ENCODE data around the gene KLHL17. TPM values are rescaled to one million over a fixed set of nuclear protein-coding genes. Genes with fewer than 3 reads are reported as not detected.

The KLHL17 gene
- total RNA-seq, 1 experiment from 2014 or later = 66.9 TPM

DNA sequence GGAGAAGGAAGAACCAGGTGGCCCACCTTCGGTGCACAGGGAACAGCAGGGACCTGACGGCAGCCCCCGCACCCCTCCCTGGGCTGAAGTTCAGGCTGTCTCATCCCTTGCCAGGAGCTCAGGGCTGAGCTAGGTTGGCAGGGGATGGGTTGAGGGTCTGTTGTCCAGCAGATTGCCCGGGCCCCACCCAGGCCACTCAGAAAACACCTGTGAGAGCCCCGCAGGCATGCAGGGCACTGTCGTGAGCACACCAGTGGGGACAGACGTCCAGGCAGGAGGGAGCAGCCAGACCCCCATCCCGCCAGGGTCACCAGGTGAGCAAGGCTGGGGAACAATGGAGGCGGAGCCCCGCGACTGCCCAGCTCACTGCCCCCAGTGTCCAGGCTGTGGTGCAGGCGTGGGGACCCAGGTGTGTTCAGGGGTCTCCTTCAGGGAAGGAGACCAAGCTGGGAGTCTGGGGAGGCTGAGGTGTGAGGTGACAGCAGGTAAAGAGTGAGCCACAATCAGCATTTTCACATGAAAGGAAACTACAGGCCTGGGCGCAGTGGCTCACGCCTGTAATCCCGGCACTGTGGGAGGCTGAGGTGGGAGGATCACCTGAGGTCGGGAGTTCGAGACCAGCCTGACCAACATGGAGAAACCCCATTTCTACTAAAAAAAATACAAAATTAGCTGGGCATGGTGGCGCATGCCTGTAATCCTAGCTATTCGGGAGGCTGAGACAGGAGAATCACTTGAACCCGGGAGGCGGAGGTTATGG is 46.1 kb upstream of the KLHL17 start (continued):
- no peak for TF ChIP-seq GTF2I (CRISPR knock-in tag; conservative IDR thresholded peaks at IDR 0.05)
- TF ChIP-seq, protein P1, sequence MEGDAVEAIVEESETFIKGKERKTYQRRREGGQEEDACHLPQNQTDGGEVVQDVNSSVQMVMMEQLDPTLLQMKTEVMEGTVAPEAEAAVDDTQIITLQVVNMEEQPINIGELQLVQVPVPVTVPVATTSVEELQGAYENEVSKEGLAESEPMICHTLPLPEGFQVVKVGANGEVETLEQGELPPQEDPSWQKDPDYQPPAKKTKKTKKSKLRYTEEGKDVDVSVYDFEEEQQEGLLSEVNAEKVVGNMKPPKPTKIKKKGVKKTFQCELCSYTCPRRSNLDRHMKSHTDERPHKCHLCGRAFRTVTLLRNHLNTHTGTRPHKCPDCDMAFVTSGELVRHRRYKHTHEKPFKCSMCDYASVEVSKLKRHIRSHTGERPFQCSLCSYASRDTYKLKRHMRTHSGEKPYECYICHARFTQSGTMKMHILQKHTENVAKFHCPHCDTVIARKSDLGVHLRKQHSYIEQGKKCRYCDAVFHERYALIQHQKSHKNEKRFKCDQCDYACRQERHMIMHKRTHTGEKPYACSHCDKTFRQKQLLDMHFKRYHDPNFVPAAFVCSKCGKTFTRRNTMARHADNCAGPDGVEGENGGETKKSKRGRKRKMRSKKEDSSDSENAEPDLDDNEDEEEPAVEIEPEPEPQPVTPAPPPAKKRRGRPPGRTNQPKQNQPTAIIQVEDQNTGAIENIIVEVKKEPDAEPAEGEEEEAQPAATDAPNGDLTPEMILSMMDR (IDR thresholded peaks at IDR 0.05) = no peak
- TF ChIP-seq, protein P2, sequence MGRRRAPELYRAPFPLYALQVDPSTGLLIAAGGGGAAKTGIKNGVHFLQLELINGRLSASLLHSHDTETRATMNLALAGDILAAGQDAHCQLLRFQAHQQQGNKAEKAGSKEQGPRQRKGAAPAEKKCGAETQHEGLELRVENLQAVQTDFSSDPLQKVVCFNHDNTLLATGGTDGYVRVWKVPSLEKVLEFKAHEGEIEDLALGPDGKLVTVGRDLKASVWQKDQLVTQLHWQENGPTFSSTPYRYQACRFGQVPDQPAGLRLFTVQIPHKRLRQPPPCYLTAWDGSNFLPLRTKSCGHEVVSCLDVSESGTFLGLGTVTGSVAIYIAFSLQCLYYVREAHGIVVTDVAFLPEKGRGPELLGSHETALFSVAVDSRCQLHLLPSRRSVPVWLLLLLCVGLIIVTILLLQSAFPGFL (CRISPR knock-in tag; IDR thresholded peaks at IDR 0.05; ENCODE audit: borderline replicate concordance) = no peak
- TF ChIP-seq, protein P3, sequence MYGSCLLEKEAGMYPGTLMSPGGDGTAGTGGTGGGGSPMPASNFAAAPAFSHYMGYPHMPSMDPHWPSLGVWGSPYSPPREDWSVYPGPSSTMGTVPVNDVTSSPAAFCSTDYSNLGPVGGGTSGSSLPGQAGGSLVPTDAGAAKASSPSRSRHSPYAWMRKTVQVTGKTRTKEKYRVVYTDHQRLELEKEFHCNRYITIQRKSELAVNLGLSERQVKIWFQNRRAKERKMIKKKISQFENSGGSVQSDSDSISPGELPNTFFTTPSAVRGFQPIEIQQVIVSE (CRISPR knock-in tag; IDR thresholded peaks at IDR 0.05; ENCODE audit: borderline replicate concordance) = no peak
- no peak for TF ChIP-seq NFE2L1 (CRISPR knock-in tag; IDR thresholded peaks at IDR 0.05)

DNA sequence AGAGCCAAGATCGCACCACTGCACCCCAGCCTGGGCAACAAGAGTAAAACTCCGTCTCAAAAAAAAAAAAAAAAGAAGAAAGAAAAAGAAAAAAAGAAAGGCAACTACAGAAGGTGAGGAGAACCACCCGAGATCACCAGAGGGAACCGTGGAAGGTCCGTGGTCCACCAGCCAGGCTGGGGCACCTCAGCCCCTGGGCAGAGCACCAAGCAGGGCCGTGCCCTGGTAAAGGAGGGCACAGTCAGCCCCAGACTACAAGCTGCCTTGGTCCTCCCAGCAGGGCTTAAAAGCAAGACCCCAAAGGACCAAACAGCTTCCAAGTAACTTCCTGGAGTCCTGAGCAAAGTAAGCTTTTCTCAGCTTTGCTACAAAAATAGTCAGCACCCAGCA is 45.5 kb upstream of the KLHL17 start:
- Mint-ChIP-seq H3K9me3 (no peaks in the 10 kb centered on the region), H3K36me3 (no peaks in the 10 kb centered on the region), H3K4me1 (no peaks in the 10 kb centered on the region), H3K27me3 (ENCODE audit: low read depth) (peaks cover 75% of the 10 kb centered on the region), H3K27ac (no peak overlapping the region), H3K4me3 (no peak overlapping the region)
- no peak for ATAC-seq
- ChIA-PET CTCF (interaction anchor here (1.3 kb wide), 1 partner anchor 10 kb away, joined by 3 read pairs; no protein-coding TSS in a partner anchor), POLR2A (interaction anchor here (0.7 kb wide), 1 partner anchor 28 kb away, joined by 3 read pairs; no protein-coding TSS in a partner anchor)
- TF ChIP-seq, protein P4, sequence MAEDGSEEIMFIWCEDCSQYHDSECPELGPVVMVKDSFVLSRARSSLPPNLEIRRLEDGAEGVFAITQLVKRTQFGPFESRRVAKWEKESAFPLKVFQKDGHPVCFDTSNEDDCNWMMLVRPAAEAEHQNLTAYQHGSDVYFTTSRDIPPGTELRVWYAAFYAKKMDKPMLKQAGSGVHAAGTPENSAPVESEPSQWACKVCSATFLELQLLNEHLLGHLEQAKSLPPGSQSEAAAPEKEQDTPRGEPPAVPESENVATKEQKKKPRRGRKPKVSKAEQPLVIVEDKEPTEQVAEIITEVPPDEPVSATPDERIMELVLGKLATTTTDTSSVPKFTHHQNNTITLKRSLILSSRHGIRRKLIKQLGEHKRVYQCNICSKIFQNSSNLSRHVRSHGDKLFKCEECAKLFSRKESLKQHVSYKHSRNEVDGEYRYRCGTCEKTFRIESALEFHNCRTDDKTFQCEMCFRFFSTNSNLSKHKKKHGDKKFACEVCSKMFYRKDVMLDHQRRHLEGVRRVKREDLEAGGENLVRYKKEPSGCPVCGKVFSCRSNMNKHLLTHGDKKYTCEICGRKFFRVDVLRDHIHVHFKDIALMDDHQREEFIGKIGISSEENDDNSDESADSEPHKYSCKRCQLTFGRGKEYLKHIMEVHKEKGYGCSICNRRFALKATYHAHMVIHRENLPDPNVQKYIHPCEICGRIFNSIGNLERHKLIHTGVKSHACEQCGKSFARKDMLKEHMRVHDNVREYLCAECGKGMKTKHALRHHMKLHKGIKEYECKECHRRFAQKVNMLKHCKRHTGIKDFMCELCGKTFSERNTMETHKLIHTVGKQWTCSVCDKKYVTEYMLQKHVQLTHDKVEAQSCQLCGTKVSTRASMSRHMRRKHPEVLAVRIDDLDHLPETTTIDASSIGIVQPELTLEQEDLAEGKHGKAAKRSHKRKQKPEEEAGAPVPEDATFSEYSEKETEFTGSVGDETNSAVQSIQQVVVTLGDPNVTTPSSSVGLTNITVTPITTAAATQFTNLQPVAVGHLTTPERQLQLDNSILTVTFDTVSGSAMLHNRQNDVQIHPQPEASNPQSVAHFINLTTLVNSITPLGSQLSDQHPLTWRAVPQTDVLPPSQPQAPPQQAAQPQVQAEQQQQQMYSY (CRISPR knock-in tag; IDR thresholded peaks at IDR 0.05) = no peak
- TF ChIP-seq, protein P5, sequence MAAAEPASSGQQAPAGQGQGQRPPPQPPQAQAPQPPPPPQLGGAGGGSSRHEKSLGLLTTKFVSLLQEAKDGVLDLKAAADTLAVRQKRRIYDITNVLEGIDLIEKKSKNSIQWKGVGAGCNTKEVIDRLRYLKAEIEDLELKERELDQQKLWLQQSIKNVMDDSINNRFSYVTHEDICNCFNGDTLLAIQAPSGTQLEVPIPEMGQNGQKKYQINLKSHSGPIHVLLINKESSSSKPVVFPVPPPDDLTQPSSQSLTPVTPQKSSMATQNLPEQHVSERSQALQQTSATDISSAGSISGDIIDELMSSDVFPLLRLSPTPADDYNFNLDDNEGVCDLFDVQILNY (CRISPR knock-in tag; IDR thresholded peaks at IDR 0.05) = no peak
- no peak for TF ChIP-seq JUN (CRISPR knock-in tag; IDR thresholded peaks at IDR 0.05)
- TF ChIP-seq ZNF219 (CRISPR knock-in tag; IDR thresholded peaks at IDR 0.05; ENCODE audit: borderline replicate concordance) = no peak
- TF ChIP-seq, protein P6, sequence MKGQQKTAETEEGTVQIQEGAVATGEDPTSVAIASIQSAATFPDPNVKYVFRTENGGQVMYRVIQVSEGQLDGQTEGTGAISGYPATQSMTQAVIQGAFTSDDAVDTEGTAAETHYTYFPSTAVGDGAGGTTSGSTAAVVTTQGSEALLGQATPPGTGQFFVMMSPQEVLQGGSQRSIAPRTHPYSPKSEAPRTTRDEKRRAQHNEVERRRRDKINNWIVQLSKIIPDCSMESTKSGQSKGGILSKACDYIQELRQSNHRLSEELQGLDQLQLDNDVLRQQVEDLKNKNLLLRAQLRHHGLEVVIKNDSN (CRISPR knock-in tag; IDR thresholded peaks at IDR 0.05) = no peak
- TF ChIP-seq, protein P7, sequence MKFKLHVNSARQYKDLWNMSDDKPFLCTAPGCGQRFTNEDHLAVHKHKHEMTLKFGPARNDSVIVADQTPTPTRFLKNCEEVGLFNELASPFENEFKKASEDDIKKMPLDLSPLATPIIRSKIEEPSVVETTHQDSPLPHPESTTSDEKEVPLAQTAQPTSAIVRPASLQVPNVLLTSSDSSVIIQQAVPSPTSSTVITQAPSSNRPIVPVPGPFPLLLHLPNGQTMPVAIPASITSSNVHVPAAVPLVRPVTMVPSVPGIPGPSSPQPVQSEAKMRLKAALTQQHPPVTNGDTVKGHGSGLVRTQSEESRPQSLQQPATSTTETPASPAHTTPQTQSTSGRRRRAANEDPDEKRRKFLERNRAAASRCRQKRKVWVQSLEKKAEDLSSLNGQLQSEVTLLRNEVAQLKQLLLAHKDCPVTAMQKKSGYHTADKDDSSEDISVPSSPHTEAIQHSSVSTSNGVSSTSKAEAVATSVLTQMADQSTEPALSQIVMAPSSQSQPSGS (CRISPR knock-in tag; IDR thresholded peaks at IDR 0.05; ENCODE audit: borderline replicate concordance, low read depth) = no peak
- TF ChIP-seq, protein P8, sequence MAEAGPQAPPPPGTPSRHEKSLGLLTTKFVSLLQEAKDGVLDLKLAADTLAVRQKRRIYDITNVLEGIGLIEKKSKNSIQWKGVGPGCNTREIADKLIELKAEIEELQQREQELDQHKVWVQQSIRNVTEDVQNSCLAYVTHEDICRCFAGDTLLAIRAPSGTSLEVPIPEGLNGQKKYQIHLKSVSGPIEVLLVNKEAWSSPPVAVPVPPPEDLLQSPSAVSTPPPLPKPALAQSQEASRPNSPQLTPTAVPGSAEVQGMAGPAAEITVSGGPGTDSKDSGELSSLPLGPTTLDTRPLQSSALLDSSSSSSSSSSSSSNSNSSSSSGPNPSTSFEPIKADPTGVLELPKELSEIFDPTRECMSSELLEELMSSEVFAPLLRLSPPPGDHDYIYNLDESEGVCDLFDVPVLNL (CRISPR knock-in tag; IDR thresholded peaks at IDR 0.05; ENCODE audit: borderline replicate concordance, low read depth) = no peak
- TF ChIP-seq, protein P9, sequence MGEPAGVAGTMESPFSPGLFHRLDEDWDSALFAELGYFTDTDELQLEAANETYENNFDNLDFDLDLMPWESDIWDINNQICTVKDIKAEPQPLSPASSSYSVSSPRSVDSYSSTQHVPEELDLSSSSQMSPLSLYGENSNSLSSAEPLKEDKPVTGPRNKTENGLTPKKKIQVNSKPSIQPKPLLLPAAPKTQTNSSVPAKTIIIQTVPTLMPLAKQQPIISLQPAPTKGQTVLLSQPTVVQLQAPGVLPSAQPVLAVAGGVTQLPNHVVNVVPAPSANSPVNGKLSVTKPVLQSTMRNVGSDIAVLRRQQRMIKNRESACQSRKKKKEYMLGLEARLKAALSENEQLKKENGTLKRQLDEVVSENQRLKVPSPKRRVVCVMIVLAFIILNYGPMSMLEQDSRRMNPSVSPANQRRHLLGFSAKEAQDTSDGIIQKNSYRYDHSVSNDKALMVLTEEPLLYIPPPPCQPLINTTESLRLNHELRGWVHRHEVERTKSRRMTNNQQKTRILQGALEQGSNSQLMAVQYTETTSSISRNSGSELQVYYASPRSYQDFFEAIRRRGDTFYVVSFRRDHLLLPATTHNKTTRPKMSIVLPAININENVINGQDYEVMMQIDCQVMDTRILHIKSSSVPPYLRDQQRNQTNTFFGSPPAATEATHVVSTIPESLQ (CRISPR knock-in tag; IDR thresholded peaks at IDR 0.05) = no peak
- TF ChIP-seq, protein P10, sequence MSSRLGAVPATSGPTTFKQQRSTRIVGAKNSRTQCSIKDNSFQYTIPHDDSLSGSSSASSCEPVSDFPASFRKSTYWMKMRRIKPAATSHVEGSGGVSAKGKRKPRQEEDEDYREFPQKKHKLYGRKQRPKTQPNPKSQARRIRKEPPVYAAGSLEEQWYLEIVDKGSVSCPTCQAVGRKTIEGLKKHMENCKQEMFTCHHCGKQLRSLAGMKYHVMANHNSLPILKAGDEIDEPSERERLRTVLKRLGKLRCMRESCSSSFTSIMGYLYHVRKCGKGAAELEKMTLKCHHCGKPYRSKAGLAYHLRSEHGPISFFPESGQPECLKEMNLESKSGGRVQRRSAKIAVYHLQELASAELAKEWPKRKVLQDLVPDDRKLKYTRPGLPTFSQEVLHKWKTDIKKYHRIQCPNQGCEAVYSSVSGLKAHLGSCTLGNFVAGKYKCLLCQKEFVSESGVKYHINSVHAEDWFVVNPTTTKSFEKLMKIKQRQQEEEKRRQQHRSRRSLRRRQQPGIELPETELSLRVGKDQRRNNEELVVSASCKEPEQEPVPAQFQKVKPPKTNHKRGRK (CRISPR knock-in tag; IDR thresholded peaks at IDR 0.05; ENCODE audit: borderline replicate concordance) = no peak
- no peak for DNase-seq (ENCODE audit: low spot score)
